Mucosa of descending colon (tissue), 3 donors: ENCODE data around the gene BCKDHB. TPM values are rescaled to one million over a fixed set of nuclear protein-coding genes. Genes with fewer than 3 reads are reported as not detected.

Source experiments
- ATAC-seq: fragments of 200-7000 bp; cut with Tn5 transposase; one replicate; pipeline ENCODE4 v1.9.1; 2020; ENCODE audit warnings: mild to moderate bottlenecking, moderate library complexity
- DNase-seq, 3 donors: peaks; one replicate each; pipeline ENCODE4 v3.0.0-alpha.2; 2020
- H3K36me3 ChIP-seq: fragments of 200-600 bp; one replicate; pipeline ENCODE4 v1.8.0; 2021; ENCODE audit warnings: low read depth, mild to moderate bottlenecking
- H3K4me1 ChIP-seq: fragments of 200-600 bp; one replicate; pipeline ENCODE4 v1.8.0; 2021; ENCODE audit warnings: low read depth, mild to moderate bottlenecking
- H3K4me3 ChIP-seq: fragments of 200-600 bp; one replicate; pipeline ENCODE4 v1.8.0; 2021; ENCODE audit warnings: mild to moderate bottlenecking
- H3K9me3 ChIP-seq: fragments of 200-600 bp; one replicate; pipeline ENCODE4 v1.8.0; 2021; ENCODE audit warnings: mild to moderate bottlenecking
- CTCF ChIP-seq: fragments of 200-600 bp; IDR thresholded peaks from one replicate; pipeline ENCODE4 v1.8.0; 2022; ENCODE audit warnings: antibody characterized with exemption, mild to moderate bottlenecking
- intact Hi-C, 2 donors: fragments of 100-400 bp; cut with DNase I in 1 of 2; cut with micrococcal nuclease in 1 of 2; formaldehyde crosslinking; loops; one replicate each; pipeline versions ENCODE4 v1.11.0 to v1.11.1; 2022; cut with DNase I, micrococcal nuclease
- total RNA-seq, 3 donors: library from RNA; stranded (reverse); fragmentation: NEBNext Ultra II Directional in 2 of 3; extraction: Animal tissue kit (Norgen Biotek cat#: 25700) in 2 of 3; gene quantifications; one replicate each; pipeline versions ENCODE4 v1.2.1 to v1.2.4, GENCODE V29; 2021 to 2023
- donor health status: DM: no; HTN: no; CAD: no; lungs with moderate emphysema.
- donor health status: DM: no; HTN: no; CAD: no.
- donor health status: DM: no; HTN: yes; CAD: no.

Gene BCKDHB
- total RNA-seq, 3 donors from 2014 or later = 25.8 to 49.7 (median 45.1) TPM

DNA sequence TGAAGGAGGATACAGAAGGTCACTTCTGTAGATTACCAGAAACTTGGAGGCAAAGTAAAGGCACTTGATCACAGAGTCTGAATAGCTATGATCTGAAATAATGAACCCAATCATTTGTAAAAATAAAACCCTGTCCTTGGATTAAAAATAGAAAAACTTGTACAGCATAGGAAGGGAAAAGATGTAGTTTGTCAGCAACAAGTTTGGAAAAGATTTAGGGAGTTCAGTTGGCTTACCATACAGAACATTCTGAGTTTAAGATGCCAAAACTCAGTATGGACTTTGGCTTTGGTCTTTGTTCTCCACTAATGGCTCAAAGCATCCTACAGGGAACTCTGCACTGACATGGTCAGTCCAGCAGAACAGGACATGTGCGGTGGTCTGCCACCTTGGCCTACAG is 240.6 kb downstream of the BCKDHB start:
- no peak overlapping the region for H3K4me3 ChIP-seq
- no peaks in the 10 kb centered on the region for H3K9me3 ChIP-seq
- H3K36me3 ChIP-seq = no peaks in the 10 kb centered on the region
- no peak for ATAC-seq
- intact Hi-C loops = no loop called here
- no peak for DNase-seq
- no peak for TF ChIP-seq CTCF
- H3K4me1 ChIP-seq = peaks cover 2% of the 10 kb centered on the region

DNA sequence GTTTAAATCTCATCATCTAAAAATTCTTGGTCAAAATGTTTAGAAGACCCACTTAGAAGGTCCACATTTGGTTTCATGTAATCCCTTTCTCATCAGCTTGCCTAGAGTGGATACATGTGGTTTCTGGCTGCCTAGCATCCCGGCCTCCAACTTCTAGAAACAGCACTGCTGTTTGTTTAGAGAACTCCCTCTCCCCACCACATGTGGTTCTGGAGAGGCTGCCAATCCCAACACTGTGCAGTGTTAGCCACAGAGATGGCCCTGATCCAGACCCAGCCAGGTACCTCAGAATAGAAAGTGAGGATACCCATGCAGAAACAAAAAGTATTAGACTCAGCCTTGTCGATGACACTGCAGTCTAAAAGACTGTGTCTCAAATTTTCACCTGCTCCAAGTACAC is 241.8 kb downstream of the BCKDHB start:
- Histone ChIP-seq H3K36me3 (no peaks in the 10 kb centered on the region), H3K9me3 (no peaks in the 10 kb centered on the region), H3K4me1 (peaks cover 2% of the 10 kb centered on the region), H3K4me3 (no peak overlapping the region)
- DNase-seq = no peak
- ATAC-seq = no peak
- intact Hi-C loops = no loop called here
- no peak for TF ChIP-seq CTCF

- no peak for TF ChIP-seq CTCF
- Histone ChIP-seq H3K4me3 (no peak overlapping the region), H3K4me1 (no peaks in the 10 kb centered on the region), H3K9me3 (no peaks in the 10 kb centered on the region), H3K36me3 (no peaks in the 10 kb centered on the region)
- intact Hi-C loops = no loop called here
- ATAC-seq (no peak), DNase-seq (no peak)
Observed at GRCh38 chr6:80356000-80356399, 249.5 kb downstream of the BCKDHB start.

- H3K9me3 ChIP-seq = no peaks in the 10 kb centered on the region
- no peak overlapping the region for H3K4me3 ChIP-seq
- H3K36me3 ChIP-seq = no peaks in the 10 kb centered on the region
- TF ChIP-seq CTCF = no peak
- H3K4me1 ChIP-seq = no peaks in the 10 kb centered on the region
- no peak for DNase-seq
- intact Hi-C loops = no loop called here
- ATAC-seq = no peak
Observed at GRCh38 chr6:80356545-80356944, 250.1 kb downstream of the BCKDHB start.

- DNase-seq = no peak
- no peak for TF ChIP-seq CTCF
- Histone ChIP-seq H3K4me1 (no peaks in the 10 kb centered on the region), H3K4me3 (no peak overlapping the region), H3K36me3 (no peaks in the 10 kb centered on the region), H3K9me3 (no peaks in the 10 kb centered on the region)
- intact Hi-C loops = no loop called here
- no peak for ATAC-seq
Observed at GRCh38 chr6:80357081-80357480, 250.6 kb downstream of the BCKDHB start.

DNA sequence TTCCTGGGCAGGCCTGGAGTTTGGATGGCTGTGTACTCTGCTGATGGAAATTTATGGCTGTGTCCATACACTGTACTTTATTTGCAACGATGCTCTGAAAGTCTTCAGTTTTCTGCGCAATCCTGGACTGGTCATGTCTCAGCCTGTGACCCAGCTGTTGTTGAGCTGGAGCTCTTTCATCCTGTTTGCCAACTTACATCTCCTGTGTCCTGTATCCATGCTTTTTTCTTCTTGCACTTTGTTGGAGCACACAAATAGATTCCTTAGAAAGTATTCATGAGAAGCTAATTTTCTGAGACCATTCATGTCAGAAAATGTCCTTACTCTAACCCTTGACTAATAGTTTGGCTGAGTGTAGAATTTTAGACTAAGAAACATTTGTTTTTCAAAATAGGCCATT is 251.2 kb downstream of the BCKDHB start:
- ATAC-seq (no peak), DNase-seq (no peak)
- H3K4me3 ChIP-seq = no peak overlapping the region
- no peak for TF ChIP-seq CTCF
- no peaks in the 10 kb centered on the region for H3K36me3 ChIP-seq
- intact Hi-C loops = no loop called here
- no peaks in the 10 kb centered on the region for H3K4me1 ChIP-seq
- H3K9me3 ChIP-seq = no peaks in the 10 kb centered on the region
